GM06990 (cell line): ENCODE results near the gene DPYSL4.

Experiments used
- DNase-seq: peaks from one replicate; pipeline ENCODE4 v3.0.0-alpha.2; 2011; ENCODE audit not compliant: insufficient read length; ENCODE audit errors: extremely low read depth
- H3K27me3 ChIP-seq: replicated peaks from 2 replicates; pipeline ENCODE4 v1.6.0; 2011; ENCODE audit warnings: low read length; ENCODE audit not compliant: control insufficient read depth, insufficient read depth
- H3K36me3 ChIP-seq: 2 replicates; pipeline ENCODE4 v1.5.1; 2011; ENCODE audit warnings: low read length; ENCODE audit not compliant: control insufficient read depth, insufficient read depth
- H3K4me3 ChIP-seq: replicated peaks from 2 replicates; pipeline ENCODE4 v1.5.1; 2011; ENCODE audit warnings: low read depth, mild to moderate bottlenecking, control low read depth, low read length
- TF ChIP-seq, protein P1 (sequence below): IDR thresholded peaks from 2 replicates; pipeline ENCODE4 v1.5.1; 2011; ENCODE audit warnings: low read length, control low read depth, mild to moderate bottlenecking, inconsistent platforms; ENCODE audit not compliant: insufficient read depth, poor library complexity, severe bottlenecking

Gene DPYSL4

DNA sequence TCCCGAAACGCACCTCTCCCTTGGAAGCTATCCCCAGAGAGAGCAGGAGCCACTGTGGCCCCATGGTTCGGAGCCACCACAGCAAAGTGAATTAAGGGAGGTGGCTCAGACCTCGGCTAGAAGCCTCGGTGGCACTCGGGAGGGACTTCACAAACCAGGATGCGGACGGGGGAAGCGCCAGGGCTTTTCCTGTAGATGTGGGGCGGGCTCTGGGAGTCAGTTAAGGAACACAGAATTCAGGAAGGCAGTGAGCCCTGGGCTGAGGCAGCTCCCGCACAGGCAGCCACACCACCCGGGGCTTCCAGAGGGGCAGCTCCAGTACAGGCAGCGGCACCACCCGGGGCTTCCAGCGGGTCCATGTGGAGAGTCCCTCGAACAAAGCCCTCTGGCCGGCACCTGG, 42.7 kb upstream of the DPYSL4 start:
- no peak for DNase-seq
- TF ChIP-seq, protein P1, sequence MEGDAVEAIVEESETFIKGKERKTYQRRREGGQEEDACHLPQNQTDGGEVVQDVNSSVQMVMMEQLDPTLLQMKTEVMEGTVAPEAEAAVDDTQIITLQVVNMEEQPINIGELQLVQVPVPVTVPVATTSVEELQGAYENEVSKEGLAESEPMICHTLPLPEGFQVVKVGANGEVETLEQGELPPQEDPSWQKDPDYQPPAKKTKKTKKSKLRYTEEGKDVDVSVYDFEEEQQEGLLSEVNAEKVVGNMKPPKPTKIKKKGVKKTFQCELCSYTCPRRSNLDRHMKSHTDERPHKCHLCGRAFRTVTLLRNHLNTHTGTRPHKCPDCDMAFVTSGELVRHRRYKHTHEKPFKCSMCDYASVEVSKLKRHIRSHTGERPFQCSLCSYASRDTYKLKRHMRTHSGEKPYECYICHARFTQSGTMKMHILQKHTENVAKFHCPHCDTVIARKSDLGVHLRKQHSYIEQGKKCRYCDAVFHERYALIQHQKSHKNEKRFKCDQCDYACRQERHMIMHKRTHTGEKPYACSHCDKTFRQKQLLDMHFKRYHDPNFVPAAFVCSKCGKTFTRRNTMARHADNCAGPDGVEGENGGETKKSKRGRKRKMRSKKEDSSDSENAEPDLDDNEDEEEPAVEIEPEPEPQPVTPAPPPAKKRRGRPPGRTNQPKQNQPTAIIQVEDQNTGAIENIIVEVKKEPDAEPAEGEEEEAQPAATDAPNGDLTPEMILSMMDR: no peak
- no peaks in the 10 kb centered on the region for H3K27me3 ChIP-seq
- no peak overlapping the region for H3K4me3 ChIP-seq
- no peaks in the 10 kb centered on the region for H3K36me3 ChIP-seq

DNA sequence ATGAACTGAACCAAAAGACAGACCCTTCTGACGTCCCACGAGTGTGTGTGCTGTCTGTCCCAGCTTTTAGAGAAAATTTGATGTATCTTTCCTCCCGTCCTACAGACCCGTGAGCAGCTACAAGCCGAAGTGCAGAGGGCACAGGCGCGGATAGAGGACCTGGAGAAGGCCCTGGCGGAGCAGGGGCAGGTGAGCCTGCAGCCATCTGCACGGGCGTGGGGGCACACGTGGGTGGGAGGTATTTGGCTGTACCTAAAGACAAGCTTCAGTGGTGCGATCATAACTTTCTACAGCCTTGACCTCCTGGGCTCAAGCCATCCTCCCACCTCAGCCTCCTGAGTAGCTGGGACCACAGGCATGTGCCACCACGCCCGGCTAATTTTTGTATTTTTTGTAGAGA, 41.7 kb upstream of the DPYSL4 start:
- TF ChIP-seq, protein P1: no peak

DNA sequence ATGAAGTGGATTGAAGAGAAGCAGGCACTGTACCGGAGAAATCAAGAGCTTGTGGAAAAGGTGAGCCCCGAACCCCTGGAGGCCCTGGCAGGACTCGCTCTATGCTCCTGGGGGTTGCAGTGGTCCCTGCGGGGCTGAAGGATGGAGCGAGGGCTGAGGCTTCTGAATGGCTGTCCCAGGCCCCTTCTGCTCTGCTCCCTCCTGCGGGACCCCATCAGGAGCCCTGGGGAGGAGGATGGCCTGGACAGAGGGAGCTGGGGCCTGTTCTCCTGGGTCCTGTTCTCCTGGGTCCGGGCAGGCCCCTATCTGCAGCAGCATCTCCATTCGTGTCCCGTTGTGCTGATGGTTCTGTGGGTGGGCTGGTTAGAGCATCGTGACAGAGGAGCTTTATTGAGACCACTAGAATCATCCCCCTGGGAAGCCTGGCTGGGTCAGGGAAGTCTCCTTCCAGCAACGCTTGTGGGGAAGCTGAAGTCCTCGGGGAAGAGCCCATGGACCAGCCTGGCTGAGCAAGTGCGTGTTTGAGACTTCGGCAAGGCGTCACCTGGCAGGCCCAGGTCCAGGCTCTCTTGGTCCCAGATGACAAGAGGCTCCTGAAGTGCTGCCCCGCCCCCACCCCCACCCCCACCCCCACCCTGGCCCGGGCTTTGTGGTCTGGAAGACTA, 41.1 kb upstream of the DPYSL4 start:
- TF ChIP-seq, protein P1: no peak
- no peaks in the 10 kb centered on the region for H3K27me3 ChIP-seq
- no peak for DNase-seq
- no peak overlapping the region for H3K4me3 ChIP-seq
- H3K36me3 ChIP-seq: no peaks in the 10 kb centered on the region

More for the DNA sequence above, 41.7 kb upstream of the DPYSL4 start:
- no peak for DNase-seq
- H3K4me3 ChIP-seq: no peak overlapping the region
- no peaks in the 10 kb centered on the region for H3K36me3 ChIP-seq
- no peaks in the 10 kb centered on the region for H3K27me3 ChIP-seq

DNA sequence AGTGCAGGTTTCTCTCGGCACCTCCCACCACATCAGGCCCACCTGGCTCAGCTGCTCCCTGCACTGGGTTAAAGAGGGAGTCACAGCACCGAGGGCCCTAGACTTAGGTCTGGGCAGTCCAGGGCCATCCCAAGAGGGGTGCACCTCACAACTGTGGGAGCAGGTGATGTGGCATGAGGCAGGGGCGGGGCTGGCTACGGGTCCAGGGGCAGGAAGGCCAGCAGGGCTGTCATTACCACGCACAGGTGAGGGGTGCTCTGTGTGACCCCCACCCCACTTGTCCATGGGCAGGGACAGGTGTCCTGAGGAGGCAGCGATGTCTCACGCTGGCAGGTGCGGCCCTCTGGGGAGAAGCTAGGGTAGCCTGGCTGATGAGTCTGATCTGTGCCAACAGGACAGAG, 40.5 kb upstream of the DPYSL4 start:
- Histone ChIP-seq H3K36me3 (no peaks in the 10 kb centered on the region), H3K4me3 (no peak overlapping the region), H3K27me3 (no peaks in the 10 kb centered on the region)
- DNase-seq: no peak
- TF ChIP-seq, protein P1: no peak

DNA sequence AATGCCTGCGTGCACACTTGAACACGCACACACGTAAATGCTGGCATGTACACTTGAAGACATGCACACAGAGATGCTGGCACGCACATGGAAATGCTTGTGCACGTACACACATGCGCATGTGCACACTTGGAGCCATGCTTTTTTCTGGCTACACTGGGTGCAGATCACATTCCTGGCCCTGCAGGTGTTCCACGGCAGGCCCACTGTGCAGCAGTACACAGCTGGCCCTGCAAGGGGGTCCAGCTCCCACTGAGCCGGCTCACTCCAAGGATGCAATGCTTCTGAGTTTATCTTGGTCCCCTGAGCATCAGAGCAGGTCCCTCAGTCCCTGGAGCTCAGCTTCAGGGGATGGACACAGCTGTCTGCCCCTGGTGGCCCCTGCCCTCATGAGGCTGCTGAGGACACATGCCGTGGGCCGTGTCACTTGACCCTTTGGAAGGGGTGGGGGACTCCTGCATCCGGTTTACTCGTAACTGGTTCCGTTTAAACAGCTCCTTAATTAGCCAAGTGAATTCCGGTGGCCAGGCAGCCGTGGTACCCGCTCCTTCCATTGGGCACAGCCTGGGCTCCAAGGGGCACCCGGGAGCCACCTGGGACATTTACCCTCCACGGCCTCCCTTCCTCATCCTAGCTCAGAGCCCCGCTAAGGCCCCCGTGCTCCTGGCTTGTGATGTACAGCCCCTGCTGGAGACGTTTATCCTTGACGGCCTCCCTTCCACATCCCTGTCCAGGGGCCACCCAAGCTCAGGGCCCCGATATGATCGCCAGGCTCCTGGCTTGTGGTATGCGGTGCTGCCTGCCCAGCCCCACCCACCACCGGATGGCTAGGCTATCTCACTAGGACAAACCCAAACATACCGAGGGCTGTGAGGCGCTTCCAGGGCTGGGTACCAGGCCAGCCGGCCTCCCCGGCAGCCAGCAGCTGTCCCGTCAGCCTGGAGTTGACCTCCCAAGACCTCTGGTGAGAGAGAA, 39.5 kb upstream of the DPYSL4 start:
- no peaks in the 10 kb centered on the region for H3K27me3 ChIP-seq
- no peak overlapping the region for H3K4me3 ChIP-seq
- H3K36me3 ChIP-seq: no peaks in the 10 kb centered on the region
- no peak for DNase-seq
- TF ChIP-seq, protein P1: no peak
